Subcutaneous abdominal adipose tissue (tissue), 5 donors: ENCODE measurements around the gene ANXA2.

ENCODE experiments used
- H3K27ac ChIP-seq: one replicate; pipeline ENCODE4 v1.7.0; 2013; ENCODE audit warnings: low read depth, mild to moderate bottlenecking, inconsistent platforms, low read length, moderate library complexity
- H3K27me3 ChIP-seq, 5 donors: one replicate each; pipeline ENCODE4 v1.7.0; 2013; ENCODE audit warnings: low read length in 5 of 5, inconsistent platforms in 1 of 5; ENCODE audit not compliant: control insufficient read depth in 5 of 5, insufficient read depth in 4 of 5
- H3K36me3 ChIP-seq, 5 donors: one replicate each; pipeline ENCODE4 v1.7.0; 2013; ENCODE audit warnings: low read length in 5 of 5; ENCODE audit not compliant: control insufficient read depth in 5 of 5, insufficient read depth in 5 of 5
- H3K4me1 ChIP-seq, 5 donors: one replicate each; pipeline ENCODE4 v1.7.0; 2013; ENCODE audit warnings: low read length in 5 of 5, mild to moderate bottlenecking in 3 of 5, moderate library complexity in 1 of 5; ENCODE audit not compliant: control insufficient read depth in 5 of 5, insufficient read depth in 5 of 5
- H3K4me3 ChIP-seq, 5 donors: one replicate each; pipeline ENCODE4 v1.7.0; 2013; ENCODE audit warnings: low read length in 5 of 5, low read depth in 1 of 5
- H3K9ac ChIP-seq, 5 donors: one replicate each; pipeline ENCODE4 v1.7.0; 2013; ENCODE audit warnings: low read length in 5 of 5, mild to moderate bottlenecking in 4 of 5, moderate library complexity in 3 of 5
- H3K9me3 ChIP-seq, 5 donors: one replicate each; pipeline ENCODE4 v1.7.0; 2013; ENCODE audit warnings: low read length in 5 of 5; ENCODE audit not compliant: control insufficient read depth in 5 of 5
- donor health status: healthy.
- donor health status: healthy.
- donor health status: healthy.
- donor health status: healthy.
- donor health status: healthy.

Gene ANXA2

GRCh38 chr15:60373327-60373726 lies 24.5 kb downstream of the ANXA2 start:
- H3K27ac ChIP-seq, result peak overlapping the region; percentile 93
- H3K9ac ChIP-seq, result peak overlapping the region in 3 of 5 donors; percentile 16 to 49 (median 17)
- no peaks in the 10 kb centered on the region for H3K27me3 ChIP-seq
- H3K36me3 ChIP-seq, result peaks cover 28 to 83% (median 55%) of the 10 kb centered on the region in 5 donors
- H3K9me3 ChIP-seq, result no peaks in the 10 kb centered on the region
- H3K4me3 ChIP-seq, result peak overlapping the region in 1 of 5 donors; percentile 13
- peaks cover 41 to 95% (median 88%) of the 10 kb centered on the region in 5 donors for H3K4me1 ChIP-seq

GRCh38 chr15:60372756-60373155 lies 25.0 kb downstream of the ANXA2 start:
- Histone ChIP-seq H3K4me1 (peaks cover 41 to 89% (median 86%) of the 10 kb centered on the region in 5 donors), H3K36me3 (peaks cover 25 to 79% (median 51%) of the 10 kb centered on the region in 5 donors), H3K27me3 (no peaks in the 10 kb centered on the region), H3K27ac (peak overlapping the region; percentile 93), H3K9me3 (no peaks in the 10 kb centered on the region), H3K9ac (no peak overlapping the region), H3K4me3 (no peak overlapping the region)

GRCh38 chr15:60372227-60372626 lies 25.6 kb downstream of the ANXA2 start:
- Histone ChIP-seq H3K4me3 (no peak overlapping the region), H3K4me1 (peaks cover 41 to 86% (median 84%) of the 10 kb centered on the region in 5 donors), H3K27me3 (no peaks in the 10 kb centered on the region), H3K9ac (peak overlapping the region in 1 of 5 donors; percentile 7), H3K27ac (peak overlapping the region; percentile 93), H3K9me3 (no peaks in the 10 kb centered on the region), H3K36me3 (peaks cover 24 to 74% (median 51%) of the 10 kb centered on the region in 5 donors)

GRCh38 chr15:60371175-60372051 lies 26.4 kb downstream of the ANXA2 start:
- no peaks in the 10 kb centered on the region for H3K27me3 ChIP-seq
- peak overlapping the region in 1 of 5 donors; percentile 29 for H3K4me3 ChIP-seq
- H3K9me3 ChIP-seq, result no peaks in the 10 kb centered on the region
- peaks cover 37 to 78% (median 76%) of the 10 kb centered on the region in 5 donors for H3K4me1 ChIP-seq
- H3K9ac ChIP-seq, result peak overlapping the region in 2 of 5 donors; percentile 9 to 11
- H3K36me3 ChIP-seq, result peaks cover 20 to 66% (median 43%) of the 10 kb centered on the region in 5 donors
- peak overlapping the region; percentile 93 for H3K27ac ChIP-seq

GRCh38 chr15:60370869-60371136 lies 27.0 kb downstream of the ANXA2 start:
- peaks cover 20 to 60% (median 39%) of the 10 kb centered on the region in 5 donors for H3K36me3 ChIP-seq
- no peak overlapping the region for H3K4me3 ChIP-seq
- H3K9ac ChIP-seq, result peak overlapping the region in 1 of 5 donors; percentile 11
- H3K27ac ChIP-seq, result peak overlapping the region; percentile 93
- no peaks in the 10 kb centered on the region for H3K9me3 ChIP-seq
- H3K27me3 ChIP-seq, result no peaks in the 10 kb centered on the region
- H3K4me1 ChIP-seq, result peaks cover 34 to 72% (median 70%) of the 10 kb centered on the region in 5 donors

GRCh38 chr15:60370105-60370868 lies 27.5 kb downstream of the ANXA2 start:
- H3K9ac ChIP-seq, result peak overlapping the region in 1 of 5 donors; percentile 11
- H3K27ac ChIP-seq, result peak overlapping the region; percentile 93
- no peak overlapping the region for H3K4me3 ChIP-seq
- H3K27me3 ChIP-seq, result no peaks in the 10 kb centered on the region
- H3K9me3 ChIP-seq, result no peaks in the 10 kb centered on the region
- peaks cover 16 to 56% (median 34%) of the 10 kb centered on the region in 5 donors for H3K36me3 ChIP-seq
- peaks cover 29 to 67% (median 65%) of the 10 kb centered on the region in 5 donors for H3K4me1 ChIP-seq

GRCh38 chr15:60369696-60370095 lies 28.1 kb downstream of the ANXA2 start:
- no peaks in the 10 kb centered on the region for H3K9me3 ChIP-seq
- no peak overlapping the region for H3K9ac ChIP-seq
- H3K4me1 ChIP-seq, result peaks cover 24 to 61% (median 59%) of the 10 kb centered on the region in 5 donors
- peaks cover 12 to 53% (median 33%) of the 10 kb centered on the region in 5 donors for H3K36me3 ChIP-seq
- no peaks in the 10 kb centered on the region for H3K27me3 ChIP-seq
- H3K4me3 ChIP-seq, result no peak overlapping the region
- peak overlapping the region; percentile 93 for H3K27ac ChIP-seq

- Histone ChIP-seq H3K9ac (no peak overlapping the region), H3K9me3 (no peaks in the 10 kb centered on the region), H3K27me3 (no peaks in the 10 kb centered on the region), H3K4me3 (no peak overlapping the region), H3K27ac (peak overlapping the region; percentile 92), H3K4me1 (peaks cover 11 to 37% (median 30%) of the 10 kb centered on the region in 5 donors), H3K36me3 (peaks cover 38 to 61% (median 49%) of the 10 kb centered on the region in 5 donors)
These were observed 33.2 kb downstream of the ANXA2 start for GRCh38 chr15:60364612-60364924.

GRCh38 chr15:60363903-60364611 lies 33.7 kb downstream of the ANXA2 start:
- Histone ChIP-seq H3K9ac (no peak overlapping the region), H3K4me1 (peaks cover 11 to 33% (median 26%) of the 10 kb centered on the region in 5 donors), H3K4me3 (no peak overlapping the region), H3K27me3 (no peaks in the 10 kb centered on the region), H3K36me3 (peaks cover 40 to 62% (median 54%) of the 10 kb centered on the region in 5 donors), H3K27ac (peak overlapping the region; percentile 92), H3K9me3 (no peaks in the 10 kb centered on the region)
